ENCODE measurements around the gene TRIM34.

DNA sequence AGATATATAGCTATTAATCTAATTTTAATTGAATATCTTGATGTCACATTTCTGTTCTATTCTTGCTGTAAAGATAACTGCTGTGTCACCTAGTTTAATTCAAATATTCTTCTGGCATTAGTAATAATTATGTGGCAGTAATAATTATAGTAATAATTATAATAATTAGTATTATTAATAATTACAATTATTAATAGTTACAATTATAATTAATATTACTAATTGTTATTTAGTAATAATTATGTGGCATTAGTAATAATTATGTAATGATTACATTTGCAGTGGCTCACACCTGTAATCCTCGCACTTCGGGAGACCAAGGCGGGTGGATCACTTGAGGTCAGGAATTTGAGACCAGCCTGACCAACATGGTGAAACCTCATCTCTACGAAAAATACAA, 61.6 kb downstream of the TRIM34 start:
- TF ChIP-seq, protein P1, sequence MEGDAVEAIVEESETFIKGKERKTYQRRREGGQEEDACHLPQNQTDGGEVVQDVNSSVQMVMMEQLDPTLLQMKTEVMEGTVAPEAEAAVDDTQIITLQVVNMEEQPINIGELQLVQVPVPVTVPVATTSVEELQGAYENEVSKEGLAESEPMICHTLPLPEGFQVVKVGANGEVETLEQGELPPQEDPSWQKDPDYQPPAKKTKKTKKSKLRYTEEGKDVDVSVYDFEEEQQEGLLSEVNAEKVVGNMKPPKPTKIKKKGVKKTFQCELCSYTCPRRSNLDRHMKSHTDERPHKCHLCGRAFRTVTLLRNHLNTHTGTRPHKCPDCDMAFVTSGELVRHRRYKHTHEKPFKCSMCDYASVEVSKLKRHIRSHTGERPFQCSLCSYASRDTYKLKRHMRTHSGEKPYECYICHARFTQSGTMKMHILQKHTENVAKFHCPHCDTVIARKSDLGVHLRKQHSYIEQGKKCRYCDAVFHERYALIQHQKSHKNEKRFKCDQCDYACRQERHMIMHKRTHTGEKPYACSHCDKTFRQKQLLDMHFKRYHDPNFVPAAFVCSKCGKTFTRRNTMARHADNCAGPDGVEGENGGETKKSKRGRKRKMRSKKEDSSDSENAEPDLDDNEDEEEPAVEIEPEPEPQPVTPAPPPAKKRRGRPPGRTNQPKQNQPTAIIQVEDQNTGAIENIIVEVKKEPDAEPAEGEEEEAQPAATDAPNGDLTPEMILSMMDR (IDR thresholded peaks at IDR 0.05), result no peak
- TF ChIP-seq POLR2A (IDR thresholded peaks at IDR 0.05) (no peak), EP300 (IDR thresholded peaks at IDR 0.05) (no peak)
